IPS DF 4.7 (cell line): ENCODE results near the gene MEF2B.

Experiments used
- DNase-seq: peaks from one replicate; pipeline ENCODE4 v3.0.0-alpha.2; 2013; ENCODE audit warnings: low spot score; ENCODE audit errors: extremely low read depth

The MEF2B gene

GRCh38 chr19:19098703-19099632 lies 71.1 kb downstream of the MEF2B start:
- DNase-seq = no peak

- no peak for DNase-seq
Measured at GRCh38 chr19:19098084-19098702, 71.9 kb downstream of the MEF2B start.

- no peak for DNase-seq
Measured at GRCh38 chr19:19096641-19097627, 73.1 kb downstream of the MEF2B start.

GRCh38 chr19:19095691-19096090 lies 74.4 kb downstream of the MEF2B start:
- no peak for DNase-seq
